HFFc6 (cell line): ENCODE results near the gene TBCK. TPM values are rescaled to one million over a fixed set of nuclear protein-coding genes. Genes with fewer than 3 reads are reported as not detected.

Source experiments
- DNase-seq: peaks from one replicate; pipeline ENCODE4 v3.0.0-alpha.2; 2018
- H3K27ac Mint-ChIP-seq: 2 replicates; pipeline ENCODE4 v1.8.0; 2020; ENCODE audit warnings: mild to moderate bottlenecking, mixed read lengths
- H3K27me3 Mint-ChIP-seq: 2 replicates; pipeline ENCODE4 v1.8.0; 2021; ENCODE audit warnings: mild to moderate bottlenecking, moderate library complexity, mixed read lengths; ENCODE audit not compliant: insufficient read depth
- H3K36me3 Mint-ChIP-seq: 2 replicates; pipeline ENCODE4 v1.8.0; 2021; ENCODE audit warnings: low read depth, mixed read lengths
- H3K4me1 Mint-ChIP-seq: 2 replicates; pipeline ENCODE4 v1.8.0; 2020; ENCODE audit warnings: low read depth, mixed read lengths
- H3K4me3 Mint-ChIP-seq: 2 replicates; pipeline ENCODE4 v1.8.0; 2020; ENCODE audit warnings: mild to moderate bottlenecking, moderate library complexity, mixed read lengths
- H3K9me3 Mint-ChIP-seq: 2 replicates; pipeline ENCODE4 v1.8.0; 2020; ENCODE audit warnings: mild to moderate bottlenecking, mixed read lengths
- long read RNA-seq: library from polyadenylated mRNA; unstranded; transcript quantifications from one replicate; pipeline ENCODE4 v2.0.0, GENCODE V29; 2019
- total RNA-seq, 6 experiments: library from RNA; stranded (reverse); fragmentation: NEBNext Ultra II Directional; extraction: Animal tissue kit (Norgen Biotek cat#: 25700); gene quantifications; 2 replicates in 1 of 6; 3 replicates in 5 of 6; pipeline ENCODE4 v1.2.3, GENCODE V29; 2021
- TF ChIP-seq, protein P1 (sequence below): fragments of 200-600 bp; sonication (generic); IDR thresholded peaks from 2 replicates; pipeline ENCODE4 v1.5.0; 2021; ENCODE audit warnings: antibody characterized with exemption, mild to moderate bottlenecking

The TBCK gene
- total RNA-seq = 10 to 100 TPM; 21.4 to 37.0 (median 27.1) TPM
- long read RNA-seq, transcript TBCK-204 (26 exons, 3,047 nt) = major isoform, 5 of 13 reads
- long read RNA-seq, partial matches to known transcripts = 3 of 13 reads
- long read RNA-seq, other reads (novel, unspliced or antisense) = 4 of 13 reads

DNA sequence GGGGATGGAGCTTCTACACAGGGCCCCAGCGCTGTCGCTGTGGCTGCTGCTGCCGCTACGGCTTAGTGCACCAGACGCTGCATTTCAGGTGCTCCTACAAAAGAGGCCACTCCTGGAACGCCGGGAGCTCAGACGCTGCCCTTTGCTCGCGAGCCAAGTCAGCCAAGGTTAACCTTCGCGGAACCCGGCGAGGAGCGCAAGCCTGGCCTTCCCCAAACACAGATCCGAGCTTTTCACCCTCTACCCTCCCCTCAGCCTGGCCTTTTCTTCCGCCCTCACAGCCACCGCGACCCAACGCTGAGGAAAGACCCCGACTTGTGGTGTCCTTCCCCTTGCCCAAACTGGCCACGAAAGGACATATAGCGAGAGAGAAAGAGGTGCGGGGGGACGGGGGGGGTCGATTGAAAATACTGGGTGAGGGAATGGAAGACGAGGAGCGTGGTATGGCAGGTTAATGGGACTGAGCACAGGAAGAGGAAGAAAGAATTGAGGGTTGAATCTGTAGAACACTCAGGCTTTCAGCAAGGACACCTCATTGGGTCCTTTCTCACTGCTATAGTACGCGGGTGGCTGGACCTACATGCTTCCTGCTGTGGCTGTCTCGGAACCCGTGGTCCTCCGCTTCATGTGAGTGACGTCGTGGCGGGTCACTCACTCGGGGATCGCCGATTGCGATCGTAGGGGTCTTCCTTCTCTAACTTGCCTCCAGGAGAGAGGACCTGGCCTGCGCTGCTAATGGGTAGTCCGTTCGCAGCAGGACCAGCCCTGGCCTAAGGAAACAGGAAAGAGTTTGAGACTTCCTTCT lies at the start of gene TBCK, which contains the start of gene AIMP1:
Gene TBCK, minus strand, starts transcription at position 242 of the 805 bp plus-strand sequence. CDS start 7,249 bp downstream, outside the sequence.
Gene AIMP1, plus strand, starts transcription at position 583 of the 805 bp plus-strand sequence. CDS start 8,460 bp downstream, outside the sequence.
- Mint-ChIP-seq H3K4me3 (no peak within 1 kb of the TSS), H3K27ac (no peak within 1 kb of the TSS), H3K36me3 (peaks cover 24% of the 10 kb centered on the region), H3K9me3 (no peaks in the 10 kb centered on the region; the same call in 1 of the 2 replicates), H3K4me1 (peaks cover 41% of the 10 kb centered on the region), H3K27me3 (no peaks in the 10 kb centered on the region; the same call in 1 of the 2 replicates)
- peak; percentile 86 for DNase-seq
- TF ChIP-seq, protein P1, sequence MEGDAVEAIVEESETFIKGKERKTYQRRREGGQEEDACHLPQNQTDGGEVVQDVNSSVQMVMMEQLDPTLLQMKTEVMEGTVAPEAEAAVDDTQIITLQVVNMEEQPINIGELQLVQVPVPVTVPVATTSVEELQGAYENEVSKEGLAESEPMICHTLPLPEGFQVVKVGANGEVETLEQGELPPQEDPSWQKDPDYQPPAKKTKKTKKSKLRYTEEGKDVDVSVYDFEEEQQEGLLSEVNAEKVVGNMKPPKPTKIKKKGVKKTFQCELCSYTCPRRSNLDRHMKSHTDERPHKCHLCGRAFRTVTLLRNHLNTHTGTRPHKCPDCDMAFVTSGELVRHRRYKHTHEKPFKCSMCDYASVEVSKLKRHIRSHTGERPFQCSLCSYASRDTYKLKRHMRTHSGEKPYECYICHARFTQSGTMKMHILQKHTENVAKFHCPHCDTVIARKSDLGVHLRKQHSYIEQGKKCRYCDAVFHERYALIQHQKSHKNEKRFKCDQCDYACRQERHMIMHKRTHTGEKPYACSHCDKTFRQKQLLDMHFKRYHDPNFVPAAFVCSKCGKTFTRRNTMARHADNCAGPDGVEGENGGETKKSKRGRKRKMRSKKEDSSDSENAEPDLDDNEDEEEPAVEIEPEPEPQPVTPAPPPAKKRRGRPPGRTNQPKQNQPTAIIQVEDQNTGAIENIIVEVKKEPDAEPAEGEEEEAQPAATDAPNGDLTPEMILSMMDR = no peak

- H3K4me3 Mint-ChIP-seq = peak overlapping the region; percentile 58
- H3K27me3 Mint-ChIP-seq = no peaks in the 10 kb centered on the region
- no peaks in the 10 kb centered on the region for H3K9me3 Mint-ChIP-seq
- H3K36me3 Mint-ChIP-seq = no peaks in the 10 kb centered on the region
- peak overlapping the region; percentile 87 for H3K27ac Mint-ChIP-seq
- peak; percentile 92 for DNase-seq
- H3K4me1 Mint-ChIP-seq = peaks cover 73% of the 10 kb centered on the region
- TF ChIP-seq, protein P1 = no peak
Observed at GRCh38 chr4:106365613-106366012, 49.6 kb upstream of the TBCK start.

- H3K27ac Mint-ChIP-seq = peak overlapping the region; percentile 54
- H3K4me1 Mint-ChIP-seq = peaks cover 66% of the 10 kb centered on the region
- H3K9me3 Mint-ChIP-seq = no peaks in the 10 kb centered on the region
- TF ChIP-seq, protein P1 = no peak
- no peaks in the 10 kb centered on the region for H3K27me3 Mint-ChIP-seq
- H3K36me3 Mint-ChIP-seq = no peaks in the 10 kb centered on the region
- H3K4me3 Mint-ChIP-seq = no peak overlapping the region
- no peak for DNase-seq
Observed at GRCh38 chr4:106364282-106364681, 48.3 kb upstream of the TBCK start.

GRCh38 chr4:106362086-106362825 lies 46.2 kb upstream of the TBCK start:
- Mint-ChIP-seq H3K36me3 (0 out of 2 replicates have a peak, but pooled peaks cover 3% of the 10 kb centered on the region), H3K4me1 (peaks cover 77% of the 10 kb centered on the region), H3K4me3 (no peak overlapping the region), H3K27me3 (no peaks in the 10 kb centered on the region), H3K9me3 (no peaks in the 10 kb centered on the region), H3K27ac (no peak overlapping the region)
- TF ChIP-seq, protein P1 = no peak
- DNase-seq = no peak

GRCh38 chr4:106358899-106359298 lies 42.9 kb upstream of the TBCK start:
- H3K27ac Mint-ChIP-seq = peak overlapping the region; percentile 64
- DNase-seq = peak; percentile 81
- H3K36me3 Mint-ChIP-seq = peaks cover 3% of the 10 kb centered on the region; the same call in 1 of the 2 replicates
- H3K27me3 Mint-ChIP-seq = peaks cover 1% of the 10 kb centered on the region; the same call in 1 of the 2 replicates
- peaks cover 70% of the 10 kb centered on the region for H3K4me1 Mint-ChIP-seq
- TF ChIP-seq, protein P1 = no peak
- no peak overlapping the region for H3K4me3 Mint-ChIP-seq
- no peaks in the 10 kb centered on the region for H3K9me3 Mint-ChIP-seq
